Hepatocyte (in vitro differentiated cells): ENCODE data around the gene FADS6. TPM values are rescaled to one million over a fixed set of nuclear protein-coding genes. Genes with fewer than 3 reads are reported as not detected.

Source experiments
- DNase-seq: peaks from one replicate; pipeline ENCODE4 v3.0.0-alpha.2; 2016; ENCODE audit warnings: low spot score
- H2AFZ ChIP-seq: fragments of 200-600 bp; sonication (generic); 2 replicates; pipeline ENCODE4 v1.6.0; 2016; ENCODE audit warnings: antibody characterized with exemption, mild to moderate bottlenecking
- H3K27ac ChIP-seq: fragments of 200-600 bp; sonication (generic); 2 replicates; pipeline ENCODE4 v1.5.1; 2016; ENCODE audit warnings: mild to moderate bottlenecking
- H3K27me3 ChIP-seq: fragments of 200-600 bp; sonication (generic); 2 replicates; pipeline ENCODE4 v1.6.1; 2016
- H3K36me3 ChIP-seq: fragments of 200-600 bp; sonication (generic); replicated peaks from 2 replicates; pipeline ENCODE4 v1.5.1; 2016; ENCODE audit warnings: low read depth; ENCODE audit not compliant: insufficient read depth
- H3K4me1 ChIP-seq: fragments of 200-600 bp; sonication (generic); 2 replicates; pipeline ENCODE4 v1.5.1; 2016; ENCODE audit warnings: mild to moderate bottlenecking, moderate library complexity; ENCODE audit not compliant: insufficient read depth
- H3K4me2 ChIP-seq: fragments of 200-600 bp; sonication (generic); 2 replicates; pipeline ENCODE4 v1.6.0; 2016
- H3K4me3 ChIP-seq: fragments of 200-600 bp; sonication (generic); 2 replicates; pipeline ENCODE4 v1.5.1; 2016; ENCODE audit warnings: mild to moderate bottlenecking
- H3K79me2 ChIP-seq: fragments of 200-600 bp; sonication (generic); 2 replicates; pipeline ENCODE4 v1.6.0; 2017; ENCODE audit warnings: mild to moderate bottlenecking
- H3K9me2 ChIP-seq: fragments of 200-600 bp; sonication (generic); replicated peaks from 2 replicates; pipeline ENCODE4 v1.6.0; 2017; ENCODE audit warnings: mild to moderate bottlenecking; ENCODE audit not compliant: insufficient read depth
- H3K9me3 ChIP-seq: fragments of 200-600 bp; sonication (generic); 2 replicates; pipeline ENCODE4 v1.5.1; 2016; ENCODE audit warnings: low read depth, mild to moderate bottlenecking
- H4K20me1 ChIP-seq: fragments of 200-600 bp; sonication (generic); 2 replicates; pipeline ENCODE4 v1.6.0; 2016; ENCODE audit warnings: mild to moderate bottlenecking; ENCODE audit not compliant: insufficient read depth, poor library complexity, severe bottlenecking
- EZH2 ChIP-seq: fragments of 200-600 bp; sonication (generic); IDR thresholded peaks from 2 replicates; pipeline ENCODE4 v1.6.1; 2016; ENCODE audit warnings: antibody characterized with exemption, mild to moderate bottlenecking, borderline replicate concordance
- EZH2phosphoT487 ChIP-seq: fragments of 200-600 bp; sonication (generic); IDR thresholded peaks from one replicate; pipeline ENCODE4 v1.6.1; 2018; ENCODE audit warnings: antibody characterized with exemption, mild to moderate bottlenecking, low read depth, moderate library complexity; ENCODE audit not compliant: unreplicated experiment, severe bottlenecking
- WGBS: methylation state at CpG from one replicate; pipeline ENCODE4 v1.1.6; 2016; ENCODE audit warnings: low lambda C conversion rate; ENCODE audit errors: missing lambda C conversion rate; 5-methylcytosine and 5-hydroxymethylcytosine counted together
- polyA plus RNA-seq: library from polyadenylated mRNA; unstranded; fragments of >200 nt; fragmentation: Nextera tagmentation; extraction: Ambion mirVana; gene quantifications from 2 replicates; pipeline ENCODE4 v1.2.1, GENCODE V29; 2016
- total RNA-seq: library from RNA; depleted of rRNA; stranded (reverse); fragments of >200 nt; gene quantifications from 2 replicates; pipeline ENCODE4 v1.2.3, GENCODE V29; 2014
- TF ChIP-seq, protein P1 (sequence below): fragments of 200-600 bp; sonication (generic); IDR thresholded peaks from 2 replicates; pipeline ENCODE4 v1.5.1; 2016; ENCODE audit warnings: antibody characterized with exemption, mild to moderate bottlenecking; ENCODE audit not compliant: poor library complexity

Gene FADS6
- total and polyA plus RNA-seq, 2 experiments from 2014 or later: 4.2 to 4.3 TPM

- Histone ChIP-seq H3K27me3 (peaks cover 58% of the 10 kb centered on the region), H3K9me2 (no peaks in the 10 kb centered on the region), H3K4me2 (no peak overlapping the region), H3K4me1 (peaks cover 4% of the 10 kb centered on the region), H3K27ac (no peak overlapping the region), H4K20me1 (no peaks in the 10 kb centered on the region), H3K79me2 (no peaks in the 10 kb centered on the region), H3K9me3 (no peaks in the 10 kb centered on the region), H3K4me3 (no peak overlapping the region), H3K36me3 (no peaks in the 10 kb centered on the region), H2AFZ (no peak overlapping the region)
- DNase-seq: no peak
- WGBS: 85% methylated on average over 29 of the region's 29 CpGs
- TF ChIP-seq EZH2phosphoT487 (no peak), EZH2 (no peak)
- TF ChIP-seq, protein P1, sequence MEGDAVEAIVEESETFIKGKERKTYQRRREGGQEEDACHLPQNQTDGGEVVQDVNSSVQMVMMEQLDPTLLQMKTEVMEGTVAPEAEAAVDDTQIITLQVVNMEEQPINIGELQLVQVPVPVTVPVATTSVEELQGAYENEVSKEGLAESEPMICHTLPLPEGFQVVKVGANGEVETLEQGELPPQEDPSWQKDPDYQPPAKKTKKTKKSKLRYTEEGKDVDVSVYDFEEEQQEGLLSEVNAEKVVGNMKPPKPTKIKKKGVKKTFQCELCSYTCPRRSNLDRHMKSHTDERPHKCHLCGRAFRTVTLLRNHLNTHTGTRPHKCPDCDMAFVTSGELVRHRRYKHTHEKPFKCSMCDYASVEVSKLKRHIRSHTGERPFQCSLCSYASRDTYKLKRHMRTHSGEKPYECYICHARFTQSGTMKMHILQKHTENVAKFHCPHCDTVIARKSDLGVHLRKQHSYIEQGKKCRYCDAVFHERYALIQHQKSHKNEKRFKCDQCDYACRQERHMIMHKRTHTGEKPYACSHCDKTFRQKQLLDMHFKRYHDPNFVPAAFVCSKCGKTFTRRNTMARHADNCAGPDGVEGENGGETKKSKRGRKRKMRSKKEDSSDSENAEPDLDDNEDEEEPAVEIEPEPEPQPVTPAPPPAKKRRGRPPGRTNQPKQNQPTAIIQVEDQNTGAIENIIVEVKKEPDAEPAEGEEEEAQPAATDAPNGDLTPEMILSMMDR: no peak
These were observed 41.7 kb downstream of the FADS6 start for GRCh38 chr17:74851612-74852236.

DNA sequence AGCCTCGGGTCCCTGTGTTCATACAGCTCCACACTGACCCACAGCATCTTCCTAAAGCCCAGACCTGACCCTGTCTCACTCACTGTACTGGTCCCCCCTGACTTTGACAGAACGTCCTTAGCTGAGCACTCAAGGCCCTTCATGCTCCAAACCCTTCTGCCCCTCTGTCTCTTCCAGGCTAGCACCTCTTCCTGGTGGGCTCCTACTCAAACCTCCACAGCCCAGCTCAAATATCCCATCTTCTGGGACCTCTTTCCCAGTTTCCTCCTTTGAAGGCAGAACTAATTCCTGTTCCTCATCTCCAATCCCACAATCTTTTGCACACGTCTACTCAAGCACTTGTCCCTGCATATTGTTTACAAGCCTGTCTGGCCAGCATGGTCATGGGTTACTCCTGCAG lies 42.5 kb downstream of the FADS6 start:
- Histone ChIP-seq H3K4me3 (no peak overlapping the region), H3K27me3 (peaks cover 54% of the 10 kb centered on the region), H3K36me3 (no peaks in the 10 kb centered on the region), H3K79me2 (no peaks in the 10 kb centered on the region), H3K9me2 (no peaks in the 10 kb centered on the region), H4K20me1 (no peaks in the 10 kb centered on the region), H3K9me3 (no peaks in the 10 kb centered on the region), H3K27ac (no peak overlapping the region), H3K4me2 (no peak overlapping the region), H2AFZ (no peak overlapping the region), H3K4me1 (peaks cover 4% of the 10 kb centered on the region)
- 43% methylated on average over 3 of the region's 3 CpGs for whole genome bisulfite sequencing
- TF ChIP-seq EZH2 (no peak), EZH2phosphoT487 (no peak)
- TF ChIP-seq, protein P1: no peak
- DNase-seq: no peak

DNA sequence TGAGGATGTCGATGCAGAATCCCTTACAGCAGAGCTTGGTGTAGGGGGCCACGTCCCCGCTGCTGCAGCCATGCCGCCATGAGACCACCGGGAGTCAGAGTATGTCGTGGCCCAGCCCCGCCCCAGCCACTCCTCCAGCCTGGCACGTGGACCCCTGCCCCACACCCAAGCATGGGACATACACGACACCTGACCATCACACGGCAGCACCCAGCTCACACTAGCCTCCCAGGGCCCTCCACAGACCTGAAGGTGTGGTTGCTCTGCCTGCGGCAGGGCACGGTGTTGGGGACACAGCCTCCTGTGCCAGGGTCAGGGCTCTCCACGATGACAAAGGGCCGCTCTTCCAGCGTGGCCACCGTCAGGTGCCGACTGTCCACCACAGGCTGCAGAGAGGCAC lies 43.1 kb downstream of the FADS6 start:
- no peak for TF ChIP-seq EZH2phosphoT487
- no peak for TF ChIP-seq EZH2
- TF ChIP-seq, protein P1: no peak
- Histone ChIP-seq H3K4me3 (no peak overlapping the region), H3K27ac (no peak overlapping the region), H3K9me2 (no peaks in the 10 kb centered on the region), H3K79me2 (no peaks in the 10 kb centered on the region), H3K36me3 (no peaks in the 10 kb centered on the region), H2AFZ (no peak overlapping the region), H3K9me3 (no peaks in the 10 kb centered on the region), H4K20me1 (no peaks in the 10 kb centered on the region), H3K4me2 (no peak overlapping the region), H3K4me1 (peaks cover 4% of the 10 kb centered on the region), H3K27me3 (peaks cover 49% of the 10 kb centered on the region)
- WGBS: 88% methylated on average over 13 of the region's 17 CpGs
- DNase-seq: no peak
